Measurements from ENCODE around the gene ADIRF.
A peak's percentile ranks its signal among the peaks of the same experiment; 100 is the strongest.

Gene ADIRF

DNA sequence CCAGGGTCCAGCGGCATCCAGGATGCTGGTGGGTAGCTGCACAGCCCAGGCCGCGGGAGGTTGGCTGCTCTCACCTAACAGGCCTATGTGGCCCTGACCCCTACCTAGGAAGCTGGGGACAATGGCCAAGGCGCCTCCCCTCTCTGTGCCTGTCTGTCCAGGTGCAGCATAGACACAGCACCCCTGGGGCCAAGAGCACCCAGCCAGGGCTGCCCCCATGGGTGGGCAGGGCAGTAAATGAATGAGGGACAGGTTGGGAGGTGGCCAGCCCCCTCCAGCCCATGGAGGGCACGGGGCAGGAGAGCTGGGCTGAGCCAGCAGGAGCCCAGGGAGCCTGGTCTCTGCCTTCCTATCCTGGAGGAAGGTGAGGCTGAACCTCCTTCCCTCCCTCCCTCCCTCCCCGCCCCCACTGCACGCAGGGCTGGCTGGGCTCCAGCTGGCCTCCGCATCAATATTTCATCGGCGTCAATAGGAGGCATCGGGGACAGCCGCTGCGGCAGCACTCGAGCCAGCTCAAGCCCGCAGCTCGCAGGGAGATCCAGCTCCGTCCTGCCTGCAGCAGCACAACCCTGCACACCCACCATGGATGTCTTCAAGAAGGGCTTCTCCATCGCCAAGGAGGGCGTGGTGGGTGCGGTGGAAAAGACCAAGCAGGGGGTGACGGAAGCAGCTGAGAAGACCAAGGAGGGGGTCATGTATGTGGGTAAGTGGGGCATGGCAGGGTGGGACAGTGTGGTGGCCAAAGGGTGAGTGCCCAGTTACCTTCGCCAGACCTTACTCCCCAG lies 10.0 kb upstream of the ADIRF start, which contains the start of gene SNCG:
SNCG (plus strand) TSS at position 484 of the 785 bp plus-strand sequence; CDS start at position 583, 99 bp downstream.
- no peak for DNase-seq

DNA sequence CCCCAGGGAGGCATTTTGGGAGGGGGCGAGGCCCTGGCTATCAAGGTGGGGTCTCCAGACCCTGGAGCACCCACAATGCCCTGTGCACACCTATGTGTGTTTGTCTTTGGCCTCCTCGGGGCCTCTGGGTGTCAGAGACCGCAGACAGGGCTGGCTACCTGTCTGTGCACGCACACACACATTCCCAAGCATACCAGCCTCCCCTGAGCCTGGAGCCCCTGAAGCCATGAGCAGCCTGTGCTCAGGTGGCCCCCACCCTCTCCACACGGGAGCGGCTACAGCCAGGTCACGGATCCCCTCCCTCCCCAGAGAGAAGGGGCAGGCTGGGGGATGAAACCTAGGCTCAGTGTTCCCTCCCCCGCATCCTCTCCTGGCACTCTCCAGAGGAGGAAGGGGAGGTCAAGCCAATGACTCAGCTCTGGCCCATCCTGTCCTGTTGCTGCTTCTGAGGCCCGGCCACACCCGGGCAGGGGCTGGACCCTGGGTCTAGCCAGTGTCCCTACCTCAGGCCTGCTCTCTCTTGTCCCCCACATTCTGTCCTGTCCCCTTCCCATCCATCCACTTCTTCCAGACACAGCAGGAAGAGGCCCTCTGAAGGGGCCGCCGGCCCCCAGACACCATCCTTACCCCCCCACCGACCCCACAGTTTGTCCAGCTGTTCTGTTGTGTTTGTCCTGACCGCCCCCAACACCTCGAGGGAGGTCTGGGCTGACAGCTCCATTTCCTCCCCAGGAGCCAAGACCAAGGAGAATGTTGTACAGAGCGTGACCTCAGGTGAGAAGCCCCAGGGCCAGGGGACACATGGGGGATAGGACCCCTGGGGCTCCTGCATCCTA lies 9.2 kb upstream of the ADIRF start:
- in situ Hi-C loops (cut with HindIII; ENCODE audit: low pct_ligation_motif_present, low pct_unique_long_range_greater_than_20kb, low sequenced_read_pairs): no loop called here
- peak; percentile 63 for DNase-seq

More for the DNA sequence above, 10.0 kb upstream of the ADIRF start, which contains the start of gene SNCG:
- in situ Hi-C loops (cut with HindIII; ENCODE audit: low pct_ligation_motif_present, low pct_unique_long_range_greater_than_20kb, low sequenced_read_pairs): no loop called here

DNA sequence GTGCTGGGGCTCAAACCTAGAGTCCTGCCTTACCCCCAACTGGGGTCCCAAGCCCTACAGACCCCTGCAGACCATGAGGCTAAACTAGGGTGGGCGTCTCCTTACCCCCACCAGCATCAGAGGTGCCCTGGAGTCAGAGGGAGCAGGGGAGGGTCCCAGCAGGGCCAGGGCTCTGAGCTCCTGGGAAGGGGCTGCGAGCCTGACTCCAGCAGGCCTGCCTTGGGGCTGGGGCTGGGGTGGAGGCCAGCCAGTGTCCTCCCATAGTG lies 8.6 kb upstream of the ADIRF start:
- no peak for DNase-seq
- in situ Hi-C loops (cut with HindIII; ENCODE audit: low pct_ligation_motif_present, low pct_unique_long_range_greater_than_20kb, low sequenced_read_pairs): no loop called here

DNA sequence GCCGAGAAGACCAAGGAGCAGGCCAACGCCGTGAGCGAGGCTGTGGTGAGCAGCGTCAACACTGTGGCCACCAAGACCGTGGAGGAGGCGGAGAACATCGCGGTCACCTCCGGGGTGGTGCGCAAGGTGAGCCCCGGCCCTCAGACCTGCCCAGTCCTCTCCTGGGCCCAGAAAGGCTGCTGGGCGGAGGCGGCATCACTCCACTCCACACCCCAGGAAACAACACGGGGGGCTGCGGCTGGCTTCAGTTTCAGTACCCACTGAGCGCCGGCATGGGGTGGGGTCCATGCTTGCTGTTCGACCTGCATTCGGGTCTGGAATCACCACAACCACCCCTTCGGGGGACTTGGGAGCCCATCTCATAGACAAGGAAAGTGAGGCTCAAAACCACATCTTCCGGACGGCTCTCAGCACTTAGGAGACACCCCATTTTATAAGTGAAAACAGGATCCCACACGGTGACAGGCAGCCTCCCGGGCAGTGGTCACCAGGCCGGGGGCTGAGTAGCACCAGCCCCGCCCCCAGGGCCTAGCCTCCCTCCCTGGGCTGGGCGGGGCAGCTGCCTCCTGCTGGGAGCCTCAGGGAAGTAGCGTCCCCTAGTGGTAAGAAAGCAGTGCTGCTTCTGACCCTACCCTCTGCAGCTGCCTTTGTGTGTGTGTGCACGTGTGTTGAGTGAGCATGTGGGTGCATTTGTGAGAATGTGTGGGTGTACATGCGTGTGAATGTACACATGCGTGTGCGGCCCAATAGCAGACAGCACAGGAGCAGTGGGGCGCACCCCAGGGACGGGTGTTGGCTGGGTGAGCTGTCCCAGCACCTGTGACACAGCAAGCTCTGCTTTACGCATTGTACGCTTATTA lies 8.0 kb upstream of the ADIRF start:
- in situ Hi-C loops (cut with HindIII; ENCODE audit: low pct_ligation_motif_present, low pct_unique_long_range_greater_than_20kb, low sequenced_read_pairs): no loop called here
- DNase-seq: peak; percentile 78

DNA sequence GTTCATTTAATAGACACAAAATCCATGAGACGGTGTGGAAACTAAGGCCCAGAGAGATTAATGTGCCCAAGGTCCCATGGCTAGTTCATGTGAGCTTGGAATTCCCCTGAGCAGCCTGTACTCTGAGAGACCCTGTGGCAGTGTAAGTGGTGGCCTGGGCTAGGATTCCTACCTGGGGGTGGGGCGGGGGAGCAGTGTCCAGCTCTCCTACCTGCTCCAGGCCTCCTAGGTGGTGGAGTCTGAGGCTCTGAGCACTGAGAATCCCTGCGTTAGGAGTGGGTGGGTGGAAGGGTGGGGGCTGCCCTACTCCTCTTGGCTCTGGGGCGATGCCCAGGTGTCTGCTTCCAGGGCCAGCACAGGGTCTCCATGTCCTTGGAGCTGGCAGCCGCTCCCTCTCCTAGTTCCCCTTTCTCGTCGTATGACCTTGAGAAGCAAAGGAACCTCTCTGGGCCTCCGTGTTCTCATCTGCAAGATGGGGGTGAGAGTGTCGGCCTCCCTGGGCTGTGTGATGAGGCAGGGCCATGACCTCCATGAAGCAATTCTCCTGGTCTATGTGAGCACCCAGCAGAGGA lies 7.3 kb upstream of the ADIRF start:
- in situ Hi-C loops (cut with HindIII; ENCODE audit: low pct_ligation_motif_present, low pct_unique_long_range_greater_than_20kb, low sequenced_read_pairs): no loop called here

DNA sequence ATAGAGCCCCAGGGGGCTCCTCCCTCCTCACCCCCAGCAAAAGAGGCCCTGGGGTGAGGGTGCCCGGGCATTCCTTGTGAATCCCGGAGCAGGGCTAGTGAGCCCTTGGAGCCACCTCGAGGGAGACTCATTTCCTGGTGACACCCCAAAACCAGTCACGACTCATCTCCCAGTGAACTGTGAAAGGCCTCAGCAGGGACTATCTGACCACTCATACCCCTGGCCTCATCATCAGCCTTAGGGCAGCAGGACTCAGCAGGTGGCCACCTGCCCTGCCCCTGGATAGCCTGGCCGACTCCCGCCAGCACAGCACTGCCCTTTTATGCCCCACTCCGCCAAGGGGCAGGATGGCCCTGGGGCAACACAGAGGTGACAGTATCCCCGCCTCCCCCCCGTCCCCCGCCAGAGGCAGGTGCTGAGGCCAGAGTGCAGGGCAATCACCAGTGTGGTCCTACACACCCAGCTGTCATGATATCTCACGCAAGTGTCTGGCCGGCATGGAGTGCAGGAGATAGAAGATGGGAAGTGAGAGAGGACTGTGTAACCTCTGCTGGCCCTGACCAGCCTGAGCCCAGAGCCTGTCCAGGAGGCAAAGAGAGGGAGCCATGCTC lies 6.7 kb upstream of the ADIRF start:
- peak; percentile 54 for DNase-seq

More for the DNA sequence above, 7.3 kb upstream of the ADIRF start:
- no peak for DNase-seq

DNA sequence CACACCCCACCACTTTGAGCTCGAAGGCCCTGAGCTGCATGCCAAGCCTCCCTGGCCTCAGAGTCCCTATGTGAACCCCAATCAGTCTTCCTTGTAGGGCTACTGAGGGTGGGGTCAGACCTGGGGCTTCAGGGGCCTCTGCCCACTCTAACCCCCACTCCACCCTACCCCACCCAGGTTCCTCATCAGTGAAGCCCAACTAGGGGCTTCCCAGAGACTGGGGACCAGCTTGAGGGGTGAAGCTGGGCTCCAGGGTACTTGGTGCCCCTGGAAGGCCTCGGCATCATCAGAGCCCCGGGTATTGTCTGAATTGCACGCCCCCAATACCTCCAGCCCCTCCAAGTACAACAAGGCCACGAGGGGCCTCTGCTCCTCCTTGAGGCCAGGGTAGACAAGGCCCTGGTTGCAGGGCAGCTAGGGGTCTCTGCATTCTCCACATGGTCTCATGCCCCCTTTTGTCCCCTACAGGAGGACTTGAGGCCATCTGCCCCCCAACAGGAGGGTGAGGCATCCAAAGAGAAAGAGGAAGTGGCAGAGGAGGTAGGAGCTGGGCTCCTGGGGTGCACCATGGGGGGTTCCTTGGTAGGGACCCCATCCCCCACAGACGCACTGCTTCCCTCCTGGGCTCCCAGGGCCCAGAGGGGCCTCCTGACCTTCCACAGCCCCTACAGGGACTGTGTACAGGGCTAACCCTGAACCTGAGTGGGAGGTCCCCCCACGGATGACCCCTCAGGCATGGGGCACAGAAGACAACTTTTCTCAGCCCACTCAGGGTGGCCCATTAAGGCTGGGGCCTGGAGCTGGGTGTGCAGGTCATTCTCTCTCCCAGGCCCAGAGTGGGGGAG lies 5.9 kb upstream of the ADIRF start:
- no peak for DNase-seq
- in situ Hi-C loops (cut with HindIII; ENCODE audit: low pct_ligation_motif_present, low pct_unique_long_range_greater_than_20kb, low sequenced_read_pairs): no loop called here

More for the DNA sequence above, 6.7 kb upstream of the ADIRF start:
- in situ Hi-C loops (cut with HindIII; ENCODE audit: low pct_ligation_motif_present, low pct_unique_long_range_greater_than_20kb, low sequenced_read_pairs): no loop called here

DNA sequence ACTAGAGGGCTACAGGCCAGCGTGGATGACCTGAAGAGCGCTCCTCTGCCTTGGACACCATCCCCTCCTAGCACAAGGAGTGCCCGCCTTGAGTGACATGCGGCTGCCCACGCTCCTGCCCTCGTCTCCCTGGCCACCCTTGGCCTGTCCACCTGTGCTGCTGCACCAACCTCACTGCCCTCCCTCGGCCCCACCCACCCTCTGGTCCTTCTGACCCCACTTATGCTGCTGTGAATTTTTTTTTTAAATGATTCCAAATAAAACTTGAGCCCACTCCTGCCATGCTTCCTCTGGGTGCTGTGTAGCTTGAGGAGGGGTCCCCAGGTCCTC lies 5.3 kb upstream of the ADIRF start:
- in situ Hi-C loops (cut with HindIII; ENCODE audit: low pct_ligation_motif_present, low pct_unique_long_range_greater_than_20kb, low sequenced_read_pairs): no loop called here

DNA sequence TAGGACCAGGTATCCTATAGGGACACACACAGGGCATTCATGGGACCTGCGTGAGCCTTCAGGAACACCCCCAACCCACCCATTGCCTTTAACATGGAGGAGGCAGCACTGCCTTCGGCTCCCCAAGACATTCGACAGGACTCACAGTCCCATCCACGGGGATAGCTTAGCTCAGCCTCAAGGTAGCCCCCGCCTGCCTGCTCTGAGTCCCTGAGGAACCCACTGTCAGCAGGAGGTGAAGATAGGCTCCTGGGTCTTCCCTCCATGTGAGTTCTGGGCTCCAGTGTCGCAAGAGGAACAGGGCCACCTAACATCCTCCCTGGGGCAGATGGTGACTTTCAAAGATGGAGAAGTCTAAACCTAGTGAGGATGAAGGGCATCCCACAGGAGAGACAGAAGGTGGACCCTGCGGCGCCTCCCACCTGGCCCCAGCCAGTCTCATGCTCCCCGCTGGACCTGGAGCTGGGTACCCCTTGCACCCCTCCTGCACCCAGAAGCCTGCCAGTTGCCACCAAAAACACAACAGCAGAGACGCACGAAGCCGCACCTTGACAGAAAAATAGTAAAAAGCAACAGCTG lies 4.9 kb upstream of the ADIRF start:
- no peak for DNase-seq
- in situ Hi-C loops (cut with HindIII; ENCODE audit: low pct_ligation_motif_present, low pct_unique_long_range_greater_than_20kb, low sequenced_read_pairs): no loop called here

More for the DNA sequence above, 5.3 kb upstream of the ADIRF start:
- no peak for DNase-seq

DNA sequence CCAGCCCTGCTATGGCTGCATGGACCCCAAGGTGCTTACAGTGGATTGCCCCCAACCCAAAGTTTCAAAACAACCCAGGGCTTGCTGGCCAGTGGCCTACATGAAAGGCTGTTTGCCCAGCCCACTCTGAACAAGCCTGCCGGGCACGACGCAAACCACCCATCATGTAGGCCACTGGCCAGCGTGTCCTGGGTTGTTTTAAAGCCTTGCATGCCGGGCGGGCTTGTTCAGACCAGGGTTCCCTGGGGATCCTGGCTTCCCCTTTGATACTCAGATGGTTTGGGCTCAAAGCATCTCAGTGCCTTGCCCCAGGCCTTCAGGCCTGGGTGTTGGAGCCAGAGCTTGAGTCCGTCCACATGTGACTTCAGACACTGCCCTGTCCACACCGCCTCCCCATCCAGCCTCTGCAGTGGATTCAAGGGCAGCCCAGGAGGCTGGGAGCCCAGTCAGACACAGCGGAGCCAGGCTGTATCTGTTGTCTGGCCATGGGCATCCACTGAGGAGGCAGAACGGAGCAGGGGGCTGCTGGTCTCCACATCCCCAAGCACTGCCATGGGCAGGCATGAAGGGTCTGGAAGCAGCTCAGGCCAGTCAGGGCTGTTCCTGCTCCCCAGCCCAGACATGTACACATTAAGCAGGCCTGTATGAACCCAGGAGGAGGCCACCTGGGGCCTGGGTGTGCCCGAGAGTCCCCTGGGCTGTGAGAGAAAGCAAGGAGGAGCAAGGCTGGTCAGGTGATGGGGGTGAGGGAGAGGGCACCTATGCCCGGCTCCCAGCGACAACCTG lies 4.0 kb upstream of the ADIRF start:
- in situ Hi-C loops (cut with HindIII; ENCODE audit: low pct_ligation_motif_present, low pct_unique_long_range_greater_than_20kb, low sequenced_read_pairs): no loop called here
- no peak for DNase-seq

DNA sequence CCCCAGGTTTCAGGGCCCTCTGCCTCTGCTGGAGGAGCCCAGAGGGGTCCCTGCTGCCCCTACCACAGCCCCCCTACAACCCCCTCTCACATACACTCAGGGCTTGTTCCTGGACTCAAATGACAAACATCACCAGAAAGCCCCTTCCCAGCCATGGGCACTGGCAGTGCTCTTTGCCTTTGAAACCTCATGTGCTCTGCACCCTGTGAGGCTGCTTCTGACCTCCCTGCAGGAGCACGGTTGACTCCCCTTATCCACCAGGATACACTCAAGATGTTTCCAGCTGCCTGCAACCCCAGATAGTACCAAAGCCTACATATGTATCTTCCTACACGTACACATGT lies 3.5 kb upstream of the ADIRF start:
- no peak for DNase-seq
- in situ Hi-C loops (cut with HindIII; ENCODE audit: low pct_ligation_motif_present, low pct_unique_long_range_greater_than_20kb, low sequenced_read_pairs): no loop called here

DNA sequence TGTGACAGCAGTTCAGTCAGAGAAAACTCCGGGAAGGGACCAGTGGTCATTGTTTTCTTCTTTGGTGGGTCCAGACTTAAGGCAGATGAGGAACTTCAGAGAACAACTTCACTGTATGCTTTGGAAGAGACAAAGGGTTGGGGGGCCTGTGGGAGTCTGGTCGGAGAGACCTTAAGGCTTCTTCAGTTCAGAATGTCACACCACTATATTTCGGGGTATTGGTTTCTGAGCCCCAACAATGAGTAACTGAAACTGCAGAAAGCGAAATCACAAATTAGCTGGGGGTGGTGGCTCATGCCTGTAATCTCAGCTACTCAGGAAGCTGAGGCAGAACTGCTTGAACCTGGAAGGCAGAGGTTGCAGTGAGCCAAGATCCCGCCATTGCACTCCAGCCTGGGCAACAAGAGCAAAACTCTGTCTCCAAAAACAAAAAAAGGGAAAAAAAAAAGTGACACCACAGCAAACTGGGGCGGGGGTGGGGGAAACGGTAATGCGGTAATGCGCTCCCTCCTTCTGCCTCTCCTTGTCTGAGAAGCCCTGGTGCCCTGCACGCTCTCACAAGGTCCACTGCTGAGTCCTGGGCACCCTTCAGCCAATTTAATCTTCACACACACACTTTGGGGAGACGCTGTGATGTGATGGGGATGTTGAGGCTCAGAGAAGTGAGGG lies 2.2 kb upstream of the ADIRF start:
- no peak for DNase-seq
- in situ Hi-C loops (cut with HindIII; ENCODE audit: low pct_ligation_motif_present, low pct_unique_long_range_greater_than_20kb, low sequenced_read_pairs): no loop called here

DNA sequence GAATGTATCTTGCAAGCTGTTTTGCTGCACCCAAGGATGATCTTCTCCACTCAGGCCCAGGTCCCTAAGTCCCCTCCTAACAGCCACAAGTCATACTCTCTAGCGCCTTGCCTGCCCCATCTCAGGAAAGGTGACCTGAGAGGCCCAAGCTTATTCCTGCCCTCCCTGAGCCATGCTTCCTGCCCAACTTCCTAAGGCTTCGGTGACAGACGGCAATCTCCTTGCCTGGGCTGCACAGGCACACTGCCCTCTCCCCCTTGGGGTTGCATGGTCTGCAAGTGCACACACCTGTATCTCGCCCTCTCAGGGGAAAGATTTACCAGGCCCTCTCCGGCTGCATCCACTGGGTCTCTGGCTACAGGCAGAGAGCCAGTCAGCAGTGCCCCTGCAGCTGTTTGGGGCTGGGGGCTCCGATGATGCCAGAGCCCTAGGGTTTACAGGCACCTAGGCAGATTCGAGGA lies 771 bp upstream of the ADIRF start:
- DNase-seq: no peak
- in situ Hi-C loops (cut with HindIII; ENCODE audit: low pct_ligation_motif_present, low pct_unique_long_range_greater_than_20kb, low sequenced_read_pairs): no loop called here

DNA sequence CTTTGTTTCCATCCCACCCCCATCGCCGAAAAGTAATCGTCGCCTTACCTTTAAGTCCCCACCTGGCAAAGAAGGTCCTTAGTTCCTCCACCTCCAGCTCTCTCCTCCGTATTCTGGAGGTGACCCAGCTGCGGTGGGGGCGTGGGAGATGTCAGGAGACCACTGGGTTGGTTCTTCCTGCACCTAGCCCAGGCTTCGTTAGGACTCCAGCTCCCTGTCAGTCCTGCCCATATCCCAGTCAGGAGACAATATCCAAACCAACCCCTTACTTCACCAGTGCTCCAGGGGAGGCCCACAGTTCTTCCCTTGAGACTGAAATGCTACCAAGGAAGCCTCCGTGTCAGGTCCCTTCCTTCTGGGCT lies 693 bp downstream of the ADIRF start:
- DNase-seq: no peak
- in situ Hi-C loops (cut with HindIII; ENCODE audit: low pct_ligation_motif_present, low pct_unique_long_range_greater_than_20kb, low sequenced_read_pairs): no loop called here

DNA sequence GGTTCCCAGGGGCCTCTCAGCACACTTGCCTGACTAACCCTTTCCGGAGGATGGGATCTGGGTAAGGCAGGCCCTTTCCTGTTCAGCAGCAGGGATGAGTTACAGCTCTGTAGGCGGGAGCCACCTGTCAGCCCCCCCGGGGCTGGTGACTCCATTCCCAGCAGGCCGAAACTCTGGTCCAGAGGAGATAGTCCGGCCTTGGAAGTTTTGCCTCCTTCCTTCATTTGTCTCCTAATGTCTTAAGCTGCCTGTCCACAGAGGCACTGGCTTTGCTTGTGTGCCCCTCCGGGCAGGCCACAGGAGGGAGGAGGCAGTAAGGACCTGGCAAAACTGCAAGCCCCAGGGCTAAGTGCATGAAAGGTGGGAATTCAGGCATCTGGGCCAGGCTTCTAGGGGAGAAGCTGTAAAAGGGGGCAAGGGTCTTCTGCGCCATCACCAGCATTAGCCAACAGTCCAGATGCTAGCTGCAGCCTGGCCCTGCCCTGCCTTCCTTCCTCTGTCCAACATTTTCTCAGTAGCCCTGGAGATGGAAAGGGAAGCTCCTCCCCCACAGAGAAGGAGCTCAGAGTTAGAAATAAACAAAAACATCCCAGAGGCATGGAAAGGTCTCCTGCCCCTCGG lies 1.2 kb downstream of the ADIRF start:
- DNase-seq: no peak
- in situ Hi-C loops (cut with HindIII; ENCODE audit: low pct_ligation_motif_present, low pct_unique_long_range_greater_than_20kb, low sequenced_read_pairs): no loop called here

Data from ACHN (cell line).